ENCODE results near the gene SLC2A2.
A peak's percentile ranks its signal among the peaks of the same experiment; 100 is the strongest.

The SLC2A2 gene

DNA sequence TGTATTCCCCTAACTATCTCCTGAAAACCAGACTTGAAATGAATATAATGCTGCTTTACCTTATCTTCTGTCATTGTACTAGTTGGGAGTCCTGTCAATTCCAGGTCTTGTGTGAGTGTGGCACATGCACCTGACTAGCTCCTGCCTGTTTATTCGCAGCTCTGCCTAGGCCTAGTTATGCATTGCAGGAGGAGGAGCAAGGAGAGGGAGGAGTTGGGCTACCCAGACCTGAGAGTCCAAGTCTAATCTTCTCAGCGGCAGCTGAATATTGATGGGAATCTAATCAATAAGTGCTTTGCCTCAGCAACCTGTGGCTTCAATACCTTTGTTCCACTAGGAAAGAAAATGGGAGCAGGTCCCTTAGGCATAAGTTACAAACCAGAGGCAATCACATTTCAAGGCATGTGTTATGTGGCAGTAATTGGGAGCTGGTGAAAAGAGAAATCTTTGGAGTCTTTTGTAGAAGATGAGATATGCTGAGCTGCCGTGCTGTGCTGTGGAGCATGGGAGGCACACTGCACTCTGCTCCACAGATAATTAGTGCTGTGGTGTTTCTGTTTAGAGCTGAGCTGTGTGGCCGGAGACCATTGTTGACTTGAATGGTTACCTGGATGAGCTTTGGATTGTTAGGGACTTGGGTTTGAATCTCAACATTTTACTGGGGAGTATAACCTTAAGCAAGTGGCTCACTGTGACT is at the start of gene SLC2A2:
TSS of gene SLC2A2 (minus strand) at position 124 of the 697 bp plus-strand sequence. CDS start at position 74, 50 bp downstream.
- no peak for DNase-seq (ENCODE audit: low read depth in 3 of 3)

DNA sequence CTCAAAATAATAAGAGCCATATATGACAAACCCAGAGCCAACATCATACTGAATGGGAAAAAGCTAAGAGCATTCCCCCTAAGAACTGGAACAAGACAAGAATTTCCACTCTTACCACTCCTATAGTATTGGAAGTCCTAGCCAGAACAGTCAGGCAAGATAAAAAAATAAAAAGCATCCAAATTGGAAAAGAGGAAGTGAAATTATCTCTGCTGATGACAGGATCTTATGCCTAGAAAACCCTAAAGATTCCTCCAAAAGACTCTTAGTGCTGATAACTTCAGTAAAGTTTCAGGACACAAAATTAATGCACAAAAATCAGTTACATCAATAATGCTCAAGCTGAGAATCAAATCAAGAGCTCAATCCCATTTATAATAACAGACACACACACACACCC is 45.9 kb upstream of the SLC2A2 start:
- DNase-seq (ENCODE audit: low read depth in 3 of 3) = no peak

DNA sequence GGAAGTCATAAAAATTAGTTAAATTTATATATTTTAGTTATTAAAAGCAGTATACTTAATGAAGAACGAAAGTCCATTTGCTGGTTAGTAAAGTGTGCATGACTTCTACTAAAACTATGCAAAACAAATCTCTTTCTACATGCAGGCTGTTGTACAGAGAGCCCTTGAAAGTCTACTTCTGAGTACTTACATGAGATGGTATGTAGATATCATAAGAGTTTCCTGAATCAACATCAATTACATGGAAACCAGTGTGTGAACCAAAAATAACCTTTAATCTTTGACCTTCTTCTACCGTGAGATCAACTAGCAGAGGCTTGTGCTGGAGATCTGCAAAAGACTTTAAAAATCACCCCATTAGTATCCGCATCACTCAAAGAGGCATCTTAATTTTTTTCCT is 42.1 kb upstream of the SLC2A2 start:
- DNase-seq (ENCODE audit: low read depth in 3 of 3) = no peak

DNA sequence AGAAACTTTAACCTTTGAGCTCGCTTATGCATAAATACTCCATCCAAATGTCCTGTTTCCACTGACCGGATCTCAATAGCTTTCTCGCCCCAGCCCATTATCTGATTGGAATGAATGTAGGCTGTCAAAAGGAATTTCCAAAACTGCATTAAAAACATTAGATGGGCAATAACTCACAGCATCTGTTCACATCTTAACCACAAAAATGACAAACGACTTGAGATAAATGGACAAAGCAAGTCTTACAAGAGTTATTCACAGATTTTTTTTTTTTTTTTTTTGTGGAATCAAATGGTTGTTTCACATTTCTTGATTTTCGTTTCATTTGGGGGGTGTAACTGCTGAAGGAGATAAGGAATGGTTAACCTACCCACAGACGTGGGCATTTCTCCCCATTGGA is 39.7 kb upstream of the SLC2A2 start:
- no peak for DNase-seq (ENCODE audit: low read depth in 3 of 3)

DNA sequence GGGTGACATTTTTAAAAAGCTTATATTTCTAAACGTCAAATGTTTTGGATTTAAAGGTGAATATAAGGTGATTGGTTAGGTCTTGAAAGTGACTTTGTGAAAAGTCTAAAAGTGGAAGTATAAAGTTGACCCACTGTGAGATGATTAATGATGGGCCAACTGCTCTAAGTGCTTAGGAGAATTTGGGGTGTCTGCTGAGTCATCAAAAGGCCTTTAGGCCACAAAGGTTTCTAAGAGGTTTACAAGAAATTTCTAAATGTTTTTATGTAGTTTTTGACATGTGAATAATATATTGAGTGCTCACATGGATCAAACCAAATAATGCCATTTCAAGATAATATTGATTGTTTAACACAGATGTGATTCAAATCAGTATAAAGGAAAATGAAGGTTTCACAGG is 39.2 kb upstream of the SLC2A2 start:
- no peak for DNase-seq (ENCODE audit: low read depth in 3 of 3)

DNA sequence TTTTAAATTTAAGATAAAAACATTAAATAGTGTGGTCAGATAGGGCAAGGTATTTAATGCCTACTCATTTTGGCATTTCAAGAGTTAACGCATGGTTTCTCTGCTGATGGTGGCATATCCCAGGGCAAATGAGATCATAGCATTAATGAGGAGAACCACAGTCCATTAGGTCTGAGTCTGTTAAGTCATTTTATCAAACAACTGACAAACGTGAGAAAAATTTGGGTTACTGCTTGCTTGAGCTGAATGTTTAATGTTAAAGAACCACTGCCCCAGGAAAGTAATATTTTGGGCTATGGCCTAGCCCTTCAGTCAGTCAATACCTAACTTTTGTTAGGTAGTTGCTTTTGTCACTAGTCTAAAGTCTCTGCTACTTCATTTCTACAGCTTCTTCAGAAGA is 37.9 kb upstream of the SLC2A2 start:
- no peak for DNase-seq (ENCODE audit: low read depth in 3 of 3)

DNA sequence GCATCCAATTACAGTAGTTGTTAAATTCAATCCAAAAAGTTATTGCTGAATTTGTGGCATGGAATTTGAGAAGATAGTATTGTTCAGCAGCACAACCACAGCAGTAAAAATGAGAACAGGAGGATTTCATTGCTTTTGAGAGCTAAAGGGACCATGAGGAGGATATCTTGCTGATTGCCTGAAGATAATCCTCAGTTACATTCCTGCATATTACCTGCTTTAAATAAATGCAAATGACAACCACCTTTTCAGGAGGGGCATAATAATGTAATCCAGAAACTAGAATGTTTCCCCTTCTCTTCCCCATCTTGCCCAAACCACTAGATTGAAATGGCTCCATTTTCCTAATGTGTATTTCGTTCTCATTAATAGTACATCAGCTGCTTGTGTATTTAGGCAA is 35.2 kb upstream of the SLC2A2 start:
- DNase-seq (ENCODE audit: low read depth in 3 of 3) = no peak

DNA sequence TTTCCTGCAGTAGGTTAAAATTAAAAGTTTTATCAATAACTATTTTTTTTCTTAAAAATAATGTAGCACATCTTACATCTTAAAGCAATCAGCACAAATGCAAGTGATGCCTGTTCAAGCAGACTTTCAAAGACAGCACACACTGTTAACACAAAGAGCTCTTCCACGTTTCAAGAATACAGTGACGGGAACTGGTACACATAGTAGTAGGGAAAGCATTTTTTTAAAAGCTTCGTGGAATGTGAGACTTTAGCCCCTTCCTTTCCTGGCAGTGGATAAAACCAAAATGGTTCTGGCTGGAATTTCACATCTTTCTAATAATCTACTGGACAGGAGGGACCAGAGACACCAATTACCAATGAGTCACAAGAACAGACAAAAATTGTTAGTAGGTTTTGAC is 33.5 kb upstream of the SLC2A2 start:
- DNase-seq (ENCODE audit: low read depth in 3 of 3) = no peak

DNA sequence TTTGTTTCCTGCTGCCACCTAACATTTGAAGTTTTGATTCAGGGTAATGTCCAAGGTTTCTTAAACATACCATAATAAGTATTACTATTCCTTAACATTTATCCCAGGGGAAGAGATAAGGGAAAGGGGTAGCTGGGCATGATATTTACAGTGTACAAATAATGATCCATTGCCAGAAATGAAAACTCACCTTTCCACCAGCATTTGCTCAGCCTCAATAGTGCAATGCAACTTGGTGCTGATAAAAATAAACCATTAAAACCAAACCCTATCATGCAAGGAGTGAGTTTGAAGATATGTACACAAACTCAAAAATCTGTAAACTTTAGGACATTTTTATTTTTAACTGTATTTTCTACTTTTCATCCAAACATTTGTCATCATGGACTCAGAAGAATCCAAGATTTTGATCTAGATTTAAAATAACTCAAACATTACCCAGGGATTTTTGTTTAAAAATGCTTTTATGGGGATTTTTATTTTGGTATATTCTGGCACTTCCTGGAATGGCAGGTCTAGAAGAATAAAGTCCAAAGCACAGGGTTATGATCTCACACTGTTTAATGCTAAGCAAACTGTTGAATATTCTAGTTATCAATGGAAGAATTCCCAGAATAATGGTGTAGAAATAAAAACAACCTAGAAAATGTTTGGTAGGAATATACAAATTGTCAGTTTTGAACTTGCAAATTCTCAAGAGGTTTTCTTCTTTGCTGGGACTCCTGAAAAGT is 32.5 kb upstream of the SLC2A2 start:
- no peak for DNase-seq (ENCODE audit: low read depth in 3 of 3)

DNA sequence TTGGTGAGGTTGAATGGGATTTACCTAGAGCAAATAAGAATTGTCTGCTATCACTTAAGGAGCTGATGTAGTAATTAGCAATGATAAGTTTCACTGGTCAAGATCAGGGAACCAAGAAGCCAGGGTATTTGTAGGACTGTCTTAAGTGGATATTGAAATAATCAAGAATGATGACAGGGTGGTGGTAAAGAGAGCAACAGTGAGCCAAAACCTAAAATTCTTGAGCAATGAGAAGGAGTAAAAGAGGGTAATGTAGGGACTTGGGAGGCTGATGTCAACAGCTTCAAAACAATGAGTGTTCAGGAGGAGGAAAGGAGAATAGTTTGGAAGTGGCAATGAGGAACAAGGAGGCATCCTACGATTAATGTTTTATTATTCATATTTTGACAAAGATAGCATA is 31.5 kb upstream of the SLC2A2 start:
- no peak for DNase-seq (ENCODE audit: low read depth in 3 of 3)

DNA sequence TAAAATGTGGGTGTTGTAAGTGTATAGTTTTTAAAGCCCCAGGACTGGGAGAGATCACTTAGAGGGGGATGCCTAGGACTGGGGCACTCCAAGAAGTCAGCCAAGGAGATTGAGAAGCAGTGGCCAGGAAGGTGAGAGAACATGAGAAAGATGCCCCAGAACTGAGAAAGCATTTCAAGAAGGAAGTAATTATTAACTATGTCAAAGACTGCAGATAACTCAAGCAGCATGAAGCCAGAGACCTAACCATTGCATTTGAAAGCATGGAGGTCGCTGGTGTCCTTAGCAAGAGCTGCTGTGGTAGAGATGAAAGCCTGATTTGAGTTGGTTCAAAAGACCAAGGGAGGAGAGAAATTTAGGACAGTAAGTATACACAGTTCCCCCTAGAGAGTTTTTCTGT is 30.6 kb upstream of the SLC2A2 start:
- DNase-seq (ENCODE audit: low read depth in 3 of 3) = no peak

DNA sequence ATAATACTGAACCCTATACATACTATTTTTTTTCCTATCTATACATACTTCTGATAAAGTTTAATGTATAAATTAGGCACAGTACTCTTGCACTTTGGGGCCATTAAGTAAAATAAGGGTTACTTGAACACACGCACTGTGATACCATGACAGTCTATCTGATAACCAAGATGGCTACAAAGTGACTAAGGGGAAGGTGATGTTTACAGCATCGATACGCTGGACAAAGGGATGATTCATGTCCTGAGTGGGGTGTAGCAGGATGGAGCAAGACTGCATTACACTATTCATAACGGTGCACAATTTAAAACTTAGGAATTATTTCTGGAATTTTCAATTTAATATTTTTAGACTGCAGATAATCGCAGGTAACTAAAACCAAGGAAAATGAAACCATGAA is 30.0 kb upstream of the SLC2A2 start:
- DNase-seq (ENCODE audit: low read depth in 3 of 3) = no peak

DNA sequence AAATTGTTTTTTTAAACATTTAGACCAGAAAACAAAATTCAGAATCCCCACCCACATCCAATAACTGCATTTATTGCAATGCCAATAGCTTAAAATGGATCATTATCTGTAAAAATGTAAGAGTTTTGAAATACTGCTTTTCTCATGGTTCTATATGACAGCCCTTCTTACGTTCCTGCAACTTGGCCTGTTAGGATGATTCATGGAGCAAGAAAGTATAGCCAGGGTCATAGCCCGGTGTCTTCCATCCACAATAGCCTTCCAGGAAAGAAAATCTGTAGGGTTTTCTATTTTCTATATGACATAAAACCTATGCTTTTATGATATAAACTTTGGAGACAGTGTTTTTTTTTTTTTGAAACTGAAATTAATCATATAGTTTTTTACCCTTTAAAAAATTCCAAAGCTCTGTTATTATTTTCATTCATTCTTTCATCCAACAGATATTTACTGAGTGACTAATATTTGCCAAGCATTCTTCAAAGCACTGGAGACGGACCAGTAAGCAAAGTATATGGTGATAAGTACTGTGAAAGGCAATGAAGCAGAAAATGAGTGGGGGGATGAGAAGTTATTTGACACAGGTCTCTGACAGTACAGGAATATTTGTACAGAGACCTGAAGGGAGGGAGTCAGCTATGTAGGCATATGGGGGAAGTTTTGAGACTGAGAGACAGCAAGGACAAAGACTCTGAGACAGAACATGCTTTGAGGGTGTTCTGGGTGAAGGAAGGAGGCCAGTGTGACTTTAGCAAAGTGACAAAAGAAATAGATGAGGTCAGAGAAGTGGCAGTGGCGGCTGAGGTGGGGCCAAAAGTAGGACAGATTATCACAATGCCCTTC is 29.0 kb upstream of the SLC2A2 start:
- DNase-seq (ENCODE audit: low read depth in 3 of 3) = no peak

DNA sequence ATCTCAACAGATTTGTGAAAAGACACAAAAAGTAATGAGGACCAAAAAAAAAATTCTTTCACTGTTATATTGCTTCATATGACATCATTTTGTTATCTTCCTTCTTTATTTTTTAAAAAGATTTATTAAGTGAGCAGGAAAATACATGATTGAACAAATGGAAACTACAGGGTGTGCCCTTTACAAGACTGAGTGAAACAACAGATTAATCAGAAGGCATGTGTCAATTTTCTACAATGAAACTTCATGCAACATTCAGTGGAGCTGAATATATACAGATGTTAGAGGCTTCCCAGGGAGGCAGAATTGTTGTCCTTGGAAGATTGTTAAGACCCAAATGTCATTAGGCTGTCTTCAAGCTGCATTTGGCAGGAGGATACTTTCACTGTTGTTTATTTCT is 28.4 kb upstream of the SLC2A2 start:
- no peak for DNase-seq (ENCODE audit: low read depth in 3 of 3)

DNA sequence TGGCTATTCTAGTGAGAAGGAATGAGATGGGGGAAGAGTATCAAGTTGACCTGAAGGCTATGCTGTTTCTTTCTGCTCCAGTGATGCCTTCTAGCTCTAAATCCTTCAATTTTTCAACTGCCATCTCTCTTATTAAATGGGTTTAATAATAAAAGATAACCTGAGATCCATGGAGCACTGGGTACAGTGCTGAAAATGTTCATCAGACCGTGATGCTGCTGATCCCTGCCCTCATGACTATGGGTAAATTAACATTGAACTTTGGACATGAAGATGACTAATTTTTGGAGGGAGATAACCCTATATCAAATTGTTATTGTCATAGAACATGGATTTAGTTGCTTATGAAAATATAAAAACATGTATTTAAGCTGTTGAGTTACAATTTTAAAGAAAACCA is 27.7 kb upstream of the SLC2A2 start:
- no peak for DNase-seq (ENCODE audit: low read depth in 3 of 3)

DNA sequence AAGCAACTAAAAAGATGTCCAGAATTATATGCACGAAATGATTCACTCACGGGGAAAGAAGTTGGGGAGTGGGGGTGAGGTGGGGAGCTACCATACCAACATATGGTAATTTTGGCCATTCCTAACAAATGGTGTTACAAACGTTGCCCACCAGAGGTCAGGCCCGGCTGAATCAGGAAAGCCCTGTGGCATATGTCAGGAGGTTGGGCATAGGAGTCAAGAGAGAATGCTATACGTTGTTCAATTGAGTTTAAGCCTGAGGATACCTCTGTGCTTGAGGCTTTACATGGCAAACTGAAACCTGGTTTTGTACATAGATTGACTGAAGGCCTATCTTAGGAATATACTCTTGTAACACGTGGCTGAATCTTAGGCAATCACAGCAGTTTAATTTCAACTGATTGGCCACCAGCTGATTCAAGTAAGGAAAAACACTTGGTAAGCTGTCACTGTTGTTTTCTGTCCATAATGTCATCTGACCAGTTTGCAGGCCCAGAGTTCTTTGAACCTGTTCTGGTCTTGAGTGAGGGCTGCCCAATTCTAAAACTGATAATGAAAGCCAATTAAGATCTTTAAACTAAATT is 23.4 kb upstream of the SLC2A2 start:
- DNase-seq (ENCODE audit: low read depth in 3 of 3) = peak; percentile 10 to 27 (median 11)

DNA sequence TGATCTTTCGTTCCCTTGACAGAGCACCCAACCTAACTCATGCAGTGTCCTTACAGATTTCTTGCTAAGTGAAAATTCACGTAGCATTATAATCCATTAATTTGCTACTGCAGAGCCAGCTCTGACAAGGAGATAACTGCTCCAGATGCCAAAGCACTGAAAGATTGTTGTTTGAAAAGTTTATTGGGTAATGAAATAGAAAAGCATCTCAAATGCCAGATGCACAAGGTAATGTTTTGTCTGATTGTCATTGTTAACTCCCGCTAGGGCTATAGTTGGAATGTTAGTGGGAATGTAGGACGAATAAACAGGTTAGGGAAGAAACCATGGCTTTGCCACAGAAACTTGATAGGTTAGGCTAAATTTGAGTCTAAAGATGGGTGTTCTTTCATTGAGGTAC is 20.2 kb upstream of the SLC2A2 start:
- no peak for DNase-seq (ENCODE audit: low read depth in 3 of 3)

DNA sequence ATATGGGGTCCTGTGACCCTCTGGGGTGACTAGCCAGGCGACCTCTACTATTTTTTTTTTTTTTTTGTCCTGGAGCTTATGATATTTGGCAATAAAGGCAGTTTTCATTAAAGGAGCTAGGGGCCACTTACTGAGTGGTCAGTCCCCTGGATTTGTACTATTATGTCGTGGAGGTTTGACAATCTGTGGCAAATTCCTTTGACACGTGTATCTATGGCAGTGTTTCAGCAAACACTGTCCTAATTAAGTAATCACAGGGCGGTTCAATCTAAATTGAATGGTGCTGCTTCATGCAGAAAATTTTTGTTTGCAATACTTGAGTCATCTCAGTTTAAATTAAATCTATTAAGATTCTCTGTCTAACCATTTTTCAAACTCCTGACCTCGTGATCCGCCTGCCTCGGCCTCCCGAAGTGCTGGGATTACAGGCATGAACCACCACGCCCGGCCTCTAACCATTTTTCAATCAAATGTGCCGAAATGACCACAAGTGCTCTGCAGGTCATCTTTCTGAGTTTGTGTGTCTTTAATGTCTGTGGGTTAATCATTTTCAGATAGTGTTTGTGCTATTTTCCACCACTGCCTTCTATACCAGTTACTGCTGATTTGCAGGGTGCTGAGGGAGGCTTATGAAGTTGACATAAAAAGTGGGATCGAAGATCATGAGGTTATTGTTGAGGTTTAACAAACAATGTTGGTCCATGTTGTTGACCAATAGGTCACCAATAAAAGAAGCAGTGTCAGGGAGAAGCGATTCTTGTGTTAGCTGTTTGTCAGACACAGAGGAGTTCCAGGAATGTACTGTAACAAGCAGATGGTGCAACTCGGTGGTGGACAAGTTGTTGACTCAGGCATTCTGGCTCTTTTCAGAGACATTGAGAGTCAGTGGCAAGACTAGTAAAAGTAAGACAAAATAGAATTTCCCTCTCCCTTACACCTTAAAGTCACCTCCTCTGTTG is 18.6 kb upstream of the SLC2A2 start:
- no peak for DNase-seq (ENCODE audit: low read depth in 3 of 3)

DNA sequence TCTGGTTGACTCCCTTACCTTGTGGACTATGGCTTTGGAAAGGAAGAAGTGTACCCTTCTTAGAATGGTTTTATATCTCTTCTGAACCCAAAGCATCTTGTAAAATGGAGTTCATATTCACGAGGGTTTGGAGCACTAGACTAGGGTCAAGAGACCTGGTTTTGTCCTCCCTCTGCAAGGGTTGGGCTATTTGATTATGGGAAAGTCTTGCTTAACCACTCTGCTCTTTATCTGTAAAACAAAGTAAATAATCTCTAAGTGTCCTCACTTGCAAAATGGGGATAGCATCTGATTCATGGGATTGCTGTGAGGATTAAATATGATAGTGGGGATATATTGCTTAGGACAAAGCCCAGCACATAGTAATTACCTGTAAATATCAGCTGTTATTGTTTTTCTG is 17.9 kb upstream of the SLC2A2 start:
- no peak for DNase-seq (ENCODE audit: low read depth in 3 of 3)

DNA sequence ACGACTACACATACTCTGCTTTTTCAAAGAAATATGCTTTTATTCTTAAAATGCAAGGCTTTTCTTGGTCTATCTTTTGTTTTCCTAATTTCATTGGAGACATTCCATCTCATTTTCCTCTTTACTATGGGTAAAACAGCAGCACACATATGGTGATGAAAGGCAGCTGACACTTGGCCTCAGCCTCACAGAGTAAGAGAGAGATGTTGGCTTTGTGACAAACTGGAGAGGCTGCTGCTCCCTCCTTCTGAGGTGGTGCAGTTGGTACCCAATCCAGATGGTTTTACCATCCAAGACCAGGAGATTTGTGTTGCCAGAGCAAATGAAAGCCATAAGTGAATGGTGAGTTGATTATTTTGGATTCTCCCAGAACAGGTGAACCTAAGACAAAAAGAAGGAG is 13.2 kb upstream of the SLC2A2 start:
- DNase-seq (ENCODE audit: low read depth in 3 of 3) = no peak

DNA sequence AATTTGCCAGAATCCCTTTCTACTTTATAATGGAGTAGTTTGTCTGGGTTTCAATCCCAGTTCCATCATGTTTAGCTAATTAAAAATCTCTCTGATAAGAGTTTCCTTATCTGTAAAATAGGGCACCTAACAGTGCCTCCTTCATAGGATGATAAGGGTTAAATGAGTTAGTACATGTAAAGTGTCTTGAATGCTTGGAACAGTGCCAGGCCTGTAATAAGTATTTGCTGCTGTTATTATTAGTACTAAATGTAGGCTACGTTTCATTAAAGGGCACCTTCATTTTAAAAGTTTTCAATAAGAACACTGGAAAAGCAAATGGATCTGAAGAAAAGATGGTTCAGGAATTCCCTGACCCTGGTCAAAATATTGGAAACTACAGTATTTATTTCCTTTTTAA is 11.8 kb upstream of the SLC2A2 start:
- DNase-seq (ENCODE audit: low read depth in 3 of 3) = no peak

Measured in stimulated activated CD4-positive, alpha-beta T cell treated with anti-CD3 and anti-CD28 coated beads, TNF-alpha, amount 100 ng/mL, for 48 hours (primary cell).